Spleen (tissue), 11 donors: ENCODE data around the gene ADGRG3. TPM values are rescaled to one million over a fixed set of nuclear protein-coding genes. Genes with fewer than 3 reads are reported as not detected.

Experiments
- DNase-seq: peaks from one replicate; pipeline ENCODE4 v3.0.0-alpha.2; 2020
- H3K27ac ChIP-seq, 8 donors: fragments of 200-600 bp; sonication (generic) in 7 of 8; 1 replicate in 4 of 8; 2 replicates in 4 of 8; pipeline versions ENCODE4 v1.5.0 to v1.8.0; 2016 to 2021; ENCODE audit warnings: inconsistent platforms in 4 of 8, mild to moderate bottlenecking in 4 of 8, moderate library complexity in 1 of 8
- H3K27me3 ChIP-seq, 7 donors: fragments of 200-600 bp; sonication (generic) in 6 of 7; replicated peaks in 1 of 7; 1 replicate in 4 of 7; 2 replicates in 3 of 7; pipeline versions ENCODE4 v1.5.0 to v1.8.0; 2016 to 2021; ENCODE audit warnings: inconsistent platforms in 3 of 7, mild to moderate bottlenecking in 1 of 7
- H3K36me3 ChIP-seq, 6 donors: fragments of 200-600 bp; sonication (generic) in 5 of 6; 1 replicate in 4 of 6; 2 replicates in 2 of 6; pipeline versions ENCODE4 v1.5.0 to v1.8.0; 2016 to 2021; ENCODE audit warnings: inconsistent platforms in 2 of 6
- H3K4me1 ChIP-seq, 6 donors: fragments of 200-600 bp; sonication (generic) in 5 of 6; 1 replicate in 3 of 6; 2 replicates in 3 of 6; pipeline versions ENCODE4 v1.5.0 to v1.8.0; 2016 to 2021; ENCODE audit warnings: inconsistent platforms in 3 of 6
- H3K4me3 ChIP-seq, 8 donors: fragments of 200-600 bp; sonication (generic) in 7 of 8; 1 replicate in 4 of 8; 2 replicates in 4 of 8; pipeline versions ENCODE4 v1.5.0 to v1.8.0; 2016 to 2021; ENCODE audit warnings: inconsistent platforms in 4 of 8, mild to moderate bottlenecking in 4 of 8, moderate library complexity in 2 of 8
- H3K9me3 ChIP-seq, 8 donors: fragments of 200-600 bp; sonication (generic) in 7 of 8; 1 replicate in 4 of 8; 2 replicates in 4 of 8; pipeline versions ENCODE4 v1.5.0 to v1.8.0; 2016 to 2021; ENCODE audit warnings: inconsistent platforms in 4 of 8
- CTCF ChIP-seq, 11 experiments: fragments of 200-600 bp in 7 of 11; fragments of 450-650 bp in 4 of 11; sonication (generic) in 4 of 11; IDR thresholded peaks in 8 of 11; conservative IDR thresholded peaks in 3 of 11; 1 replicate in 7 of 11; 2 replicates in 4 of 11; pipeline versions ENCODE4 v1.4.0 to v1.8.0; 2016 to 2021; ENCODE audit warnings: antibody characterized with exemption in 11 of 11, inconsistent platforms in 4 of 11, mild to moderate bottlenecking in 1 of 11
- POLR2A ChIP-seq, 3 donors: fragments of 450-650 bp; IDR thresholded peaks; one replicate each; pipeline ENCODE4 v1.5.1; 2017; ENCODE audit warnings: antibody characterized with exemption in 3 of 3, mild to moderate bottlenecking in 1 of 3
- POLR2AphosphoS5 ChIP-seq, 3 donors: sonication (generic); formaldehyde crosslinking; IDR thresholded peaks; one replicate each; pipeline ENCODE4 v1.5.1; 2017; ENCODE audit warnings: antibody characterized with exemption in 3 of 3
- WGBS, 5 donors: extraction: QIAGEN DNeasy Blood & Tissue Kit in 3 of 5; methylation state at CpG; one replicate each; pipeline versions ENCODE4 v1.1.5 to v1.1.7; 2013 to 2018; 5-methylcytosine and 5-hydroxymethylcytosine counted together
- intact Hi-C: fragments of 100-400 bp; cut with DNase I; formaldehyde crosslinking; loops from one replicate; pipeline ENCODE4 v1.15.0; 2023; ENCODE audit warnings: low total_unique reads
- polyA plus RNA-seq, 3 donors: library from polyadenylated mRNA; stranded (reverse); fragments of 200-250 nt; gene quantifications; one replicate each; pipeline ENCODE4 v1.2.1, GENCODE V29; 2013
- total RNA-seq, 7 donors: library from RNA; depleted of rRNA in 3 of 7; stranded (reverse); fragments of >200 nt in 3 of 7; fragmentation: NEBNext Ultra II Directional in 4 of 7; extraction: Animal tissue kit (Norgen Biotek cat#: 25700) in 4 of 7; gene quantifications; one replicate each; pipeline versions ENCODE4 v1.1.0 to v1.2.1, GENCODE V29; 2016 to 2021
- donor health status: healthy with polysubstance abuse.
- donor health status: DM: no; HTN: no; CAD: no; lungs with moderate emphysema.
- donor health status: DM: no; HTN: no; CAD: no.
- donor health status: Bipolar disorder and iron deficiency.
- donor health status: healthy.
- donor health status: DM: no; HTN: no; CAD: no.
- donor health status: DM: yes; HTN: yes; CAD: no.

Gene ADGRG3
- total and polyA plus RNA-seq, 10 donors, result 2.5 to 116 (median 27.2) TPM

- TF ChIP-seq CTCF (IDR thresholded peaks at IDR 0.05 in 8 of 11, conservative IDR thresholded peaks at IDR 0.05 in 3 of 11) (no peak), POLR2A (IDR thresholded peaks at IDR 0.05) (no peak), POLR2AphosphoS5 (IDR thresholded peaks at IDR 0.05) (no peak)
- no peak for DNase-seq
- 63 to 70% (median 65%) methylated on average over 10 of the region's 10 CpGs for WGBS, 5 donors
- H3K27me3 ChIP-seq, result no peaks in the 10 kb centered on the region
- intact Hi-C loops, result no loop called here
- no peaks in the 10 kb centered on the region for H3K36me3 ChIP-seq
- H3K4me1 ChIP-seq, result peaks cover 0 to 8% (median 0%) of the 10 kb centered on the region in 6 donors
- no peak overlapping the region for H3K4me3 ChIP-seq
- no peaks in the 10 kb centered on the region for H3K9me3 ChIP-seq
- peak overlapping the region in 3 of 8 donors; percentile 5 to 40 (median 33) for H3K27ac ChIP-seq
Observed at GRCh38 chr16:57700781-57701551, 32.9 kb downstream of the ADGRG3 start.

- H3K27me3 ChIP-seq, result no peaks in the 10 kb centered on the region
- no peak for DNase-seq
- no peaks in the 10 kb centered on the region for H3K36me3 ChIP-seq
- intact Hi-C loops, result no loop called here
- H3K9me3 ChIP-seq, result no peaks in the 10 kb centered on the region
- WGBS, 5 donors, result 86 to 91% (median 89%) methylated on average over 18 to 23 of the region's 23 CpGs
- no peak overlapping the region for H3K4me3 ChIP-seq
- TF ChIP-seq POLR2AphosphoS5 (IDR thresholded peaks at IDR 0.05) (no peak), POLR2A (IDR thresholded peaks at IDR 0.05) (no peak), CTCF (IDR thresholded peaks at IDR 0.05 in 8 of 11, conservative IDR thresholded peaks at IDR 0.05 in 3 of 11) (no peak)
- H3K4me1 ChIP-seq, result peaks cover 0 to 8% (median 0%) of the 10 kb centered on the region in 6 donors
- H3K27ac ChIP-seq, result peak overlapping the region in 1 of 8 donors; percentile 40
Observed at GRCh38 chr16:57701759-57702371, 33.8 kb downstream of the ADGRG3 start.

GRCh38 chr16:57703416-57704010 is 35.4 kb downstream of the ADGRG3 start:
- peaks cover 0 to 8% (median 0%) of the 10 kb centered on the region in 6 donors for H3K4me1 ChIP-seq
- no peaks in the 10 kb centered on the region for H3K9me3 ChIP-seq
- no peak for DNase-seq
- no peaks in the 10 kb centered on the region for H3K27me3 ChIP-seq
- no peak for TF ChIP-seq POLR2A (IDR thresholded peaks at IDR 0.05)
- no peak for TF ChIP-seq POLR2AphosphoS5 (IDR thresholded peaks at IDR 0.05)
- no peak for TF ChIP-seq CTCF (IDR thresholded peaks at IDR 0.05 in 8 of 11, conservative IDR thresholded peaks at IDR 0.05 in 3 of 11)
- no peak overlapping the region for H3K4me3 ChIP-seq
- 84 to 95% (median 93%) methylated on average over 11 of the region's 11 CpGs for WGBS, 5 donors
- no peak overlapping the region for H3K27ac ChIP-seq
- H3K36me3 ChIP-seq, result no peaks in the 10 kb centered on the region
- intact Hi-C loops, result no loop called here
